Amniotic stem cell (primary cell): ENCODE measurements around the gene HNRNPA1.
"Not testable (repeated sequence)": the region's sequence is repeated elsewhere in the genome, so short reads cannot be mapped to it uniquely, and the experiment has no call there.

Experiments
- DNase-seq: peaks from one replicate; lab custom pipeline; 2025; lab: John Stamatoyannopoulos, UW

The HNRNPA1 gene

GRCh38 chr12:54299515-54300224 lies 19.1 kb downstream of the HNRNPA1 start:
- no peak for DNase-seq

GRCh38 chr12:54300225-54300731 lies 19.8 kb downstream of the HNRNPA1 start:
- DNase-seq: no peak

DNA sequence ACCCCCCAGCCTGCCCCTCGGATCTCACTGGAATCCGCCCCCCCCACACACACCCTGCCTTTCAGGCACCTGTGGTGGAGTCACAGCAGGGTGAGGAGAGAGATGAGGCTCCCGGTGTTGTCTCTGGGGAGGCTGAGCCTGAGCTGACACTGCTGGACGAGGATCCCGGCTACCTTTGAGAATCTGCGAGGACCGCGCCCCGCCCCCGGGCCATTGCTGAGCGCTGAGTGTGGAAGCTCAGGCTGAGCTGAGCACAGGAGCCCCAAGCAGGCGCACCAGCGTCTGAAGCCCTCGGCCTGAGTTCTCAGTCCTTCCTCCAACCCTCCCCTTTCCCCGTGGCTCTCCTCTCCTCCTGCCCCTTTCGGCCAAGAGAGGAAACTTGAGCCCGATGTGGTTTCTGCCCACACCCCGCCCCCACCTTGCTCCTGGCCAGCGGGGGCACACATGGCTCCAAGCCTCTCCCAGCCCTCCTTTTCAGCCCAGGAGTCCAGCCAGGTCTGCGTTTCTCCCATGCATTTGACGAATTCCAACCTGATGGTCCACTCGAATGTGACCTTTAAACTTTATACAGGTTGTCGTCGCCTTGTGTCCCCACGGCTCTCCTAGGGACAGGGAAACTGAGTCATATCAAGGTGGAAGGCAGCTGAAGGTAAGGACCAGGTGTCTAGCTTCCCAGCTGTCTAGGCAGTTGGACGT lies 20.4 kb downstream of the HNRNPA1 start, which contains the start of gene NFE2:
TSS of gene NFE2 (minus strand) at position 284 of the 696 bp plus-strand sequence. CDS start 5,767 bp downstream, outside the sequence.
- peak; percentile 41 for DNase-seq

DNA sequence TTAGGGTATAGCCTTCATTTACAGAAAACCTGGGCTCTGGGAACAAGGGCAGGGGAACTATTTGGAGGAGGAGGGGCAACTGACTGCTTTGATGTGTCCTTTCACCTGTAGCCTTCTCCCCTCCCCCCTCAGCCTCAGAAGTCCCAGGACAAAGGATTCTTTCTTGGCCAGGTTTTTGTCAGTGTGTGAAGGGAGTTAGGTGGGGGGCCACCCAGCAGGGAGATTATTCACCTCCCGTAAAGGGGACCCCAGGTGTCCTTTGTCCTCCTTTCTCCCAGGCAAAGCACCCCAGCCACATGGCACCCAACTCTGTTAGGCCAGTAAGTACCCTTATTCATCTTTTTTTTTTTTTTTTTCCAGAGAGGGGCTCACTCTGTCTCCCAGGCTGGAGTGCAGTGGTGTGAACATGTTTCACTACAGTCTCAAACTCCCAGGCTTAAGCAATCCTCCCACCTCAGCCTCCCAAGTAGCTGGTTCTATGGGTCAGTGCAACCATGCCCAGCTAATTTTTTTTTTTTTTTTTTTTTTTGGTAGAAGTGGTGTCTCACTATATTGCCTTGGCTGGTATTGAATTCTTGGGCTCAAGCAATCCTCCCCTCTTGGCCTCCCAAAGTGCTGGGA lies 21.0 kb downstream of the HNRNPA1 start:
- no peak for DNase-seq

DNA sequence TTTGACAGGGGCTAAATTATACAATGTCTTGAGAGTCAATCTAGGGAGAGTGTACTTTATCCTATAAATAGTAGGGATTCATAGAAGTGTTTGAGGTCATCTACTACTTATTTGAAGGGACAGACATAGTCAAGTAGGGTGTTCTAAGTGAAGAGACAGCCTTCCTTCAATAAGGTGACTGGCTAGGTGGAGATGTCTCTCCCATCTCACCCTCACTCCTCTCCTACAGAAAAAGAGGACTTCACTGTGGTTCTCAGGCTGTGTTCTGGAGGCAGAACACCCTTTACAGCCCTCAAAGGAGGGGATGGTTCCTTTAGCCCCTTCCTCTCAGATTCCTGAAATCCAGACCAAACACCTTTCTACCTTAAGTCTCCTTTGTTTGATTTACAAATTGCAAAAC lies 23.1 kb downstream of the HNRNPA1 start:
- no peak for DNase-seq

DNA sequence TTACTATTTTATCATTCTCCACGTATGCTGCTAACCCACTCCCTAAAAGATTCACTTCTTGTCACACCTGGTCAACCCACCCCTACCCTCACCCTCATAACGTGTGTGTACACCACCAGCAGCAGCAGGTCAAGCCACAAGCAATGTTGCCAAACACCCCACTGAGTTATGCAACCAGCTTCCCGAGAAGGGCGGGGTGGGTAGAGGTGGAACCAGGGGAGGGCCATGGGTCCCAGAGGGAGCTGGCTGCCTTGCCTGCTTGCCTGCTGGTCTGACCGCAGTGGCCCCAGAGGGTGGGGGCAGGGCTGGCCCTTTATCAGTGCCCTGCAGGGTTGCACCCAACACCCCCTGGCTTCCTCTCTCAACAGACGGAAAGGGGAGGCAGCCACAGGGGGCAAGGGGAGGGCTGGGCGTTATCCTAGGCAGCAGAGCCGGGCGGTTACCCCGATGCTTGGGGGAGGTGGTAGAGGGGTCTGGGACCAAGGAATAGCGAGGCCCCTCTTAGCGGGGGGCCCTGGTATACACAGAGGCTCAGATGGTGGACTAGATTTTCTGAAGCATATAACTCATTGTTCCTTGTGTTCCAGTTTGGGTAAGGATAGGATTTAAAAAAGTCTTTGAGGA lies 23.8 kb downstream of the HNRNPA1 start:
- DNase-seq: no peak

GRCh38 chr12:54306925-54307741 lies 26.6 kb downstream of the HNRNPA1 start:
- no peak for DNase-seq

DNA sequence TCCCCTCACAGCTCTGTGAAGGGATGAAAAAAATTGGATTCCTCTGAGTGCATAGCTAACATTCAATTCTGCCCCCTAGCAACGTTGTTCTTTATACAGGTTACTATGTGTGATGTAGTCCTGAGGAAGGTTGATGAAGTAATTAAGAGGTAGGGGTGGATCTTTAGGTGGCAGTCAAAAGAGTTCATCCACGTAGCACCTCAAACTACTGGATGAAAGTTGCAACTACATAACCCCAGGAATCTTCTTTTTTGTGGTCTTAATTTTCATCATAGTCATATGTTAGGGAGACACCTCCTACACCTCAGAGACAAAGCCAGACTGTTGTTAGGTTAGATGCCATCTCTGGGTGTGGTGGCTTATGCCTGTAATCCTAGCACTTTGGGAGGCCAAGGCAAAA lies 30.5 kb downstream of the HNRNPA1 start:
- DNase-seq: no peak

DNA sequence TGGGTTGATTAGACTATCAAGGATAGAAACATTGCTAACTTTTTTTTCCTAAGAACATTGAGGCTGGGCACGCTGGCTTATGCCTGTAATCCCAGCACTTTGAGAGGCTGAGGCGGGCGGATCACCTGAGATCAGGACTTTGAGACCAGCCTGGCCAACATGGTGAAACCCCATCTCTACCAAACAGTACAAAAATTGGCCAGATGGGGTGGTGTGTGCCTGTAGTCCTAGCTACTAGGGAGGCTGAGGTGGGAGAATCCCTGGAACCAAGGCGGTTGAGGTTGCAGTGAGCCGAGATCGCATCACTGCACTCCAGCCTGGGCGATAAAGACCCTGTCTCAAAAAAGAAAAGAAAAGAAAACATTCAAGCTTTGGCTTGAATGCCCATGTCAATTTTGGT lies 31.8 kb downstream of the HNRNPA1 start:
- DNase-seq: not testable (repeated sequence)

- DNase-seq: no peak
These were observed 40.8 kb downstream of the HNRNPA1 start for GRCh38 chr12:54321363-54321762.

GRCh38 chr12:54324617-54325441 lies 44.3 kb downstream of the HNRNPA1 start, which contains the start of gene COPZ1:
Gene COPZ1 (plus strand): TSS chr12:54325131. CDS start chr12:54325164, 33 bp downstream.
- peak; percentile 98 for DNase-seq

- DNase-seq: not testable (repeated sequence)
These were observed 45.0 kb downstream of the HNRNPA1 start for GRCh38 chr12:54325442-54326109.

DNA sequence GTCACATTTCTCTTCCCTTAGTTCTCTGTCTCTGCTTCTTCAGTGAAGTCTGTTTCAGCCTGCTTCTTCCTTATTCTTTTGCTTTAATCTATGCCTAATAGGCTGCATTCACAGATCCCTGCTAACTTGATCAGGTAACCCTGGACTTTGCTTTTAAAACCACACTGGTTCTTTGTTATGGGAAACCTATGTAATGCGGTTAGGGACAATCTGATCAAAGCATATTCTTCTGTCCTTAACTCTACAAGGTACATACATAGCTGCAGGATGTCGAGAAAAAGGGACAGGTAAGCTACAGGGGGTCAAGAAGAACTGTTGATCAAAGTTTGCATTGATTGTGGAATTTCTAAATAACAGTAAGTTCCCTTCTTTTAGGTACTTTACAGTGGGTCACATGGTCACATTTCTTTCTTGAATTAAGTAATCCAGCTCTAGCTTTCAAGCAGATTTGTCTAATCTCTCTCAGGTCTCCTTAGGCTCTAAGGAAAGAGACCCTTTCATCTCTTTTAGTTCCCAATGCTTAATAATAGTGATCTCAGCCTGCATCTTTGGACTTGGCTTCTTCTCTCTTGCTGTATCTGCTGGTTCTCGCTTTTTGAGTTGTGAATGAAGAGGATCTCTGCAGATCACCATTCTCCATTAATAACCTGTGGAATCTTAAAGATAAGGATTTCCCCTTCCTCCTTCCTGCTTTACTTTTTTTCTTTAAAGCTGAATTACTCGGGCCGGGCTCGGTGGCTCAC lies 48.2 kb downstream of the HNRNPA1 start:
- no peak for DNase-seq

DNA sequence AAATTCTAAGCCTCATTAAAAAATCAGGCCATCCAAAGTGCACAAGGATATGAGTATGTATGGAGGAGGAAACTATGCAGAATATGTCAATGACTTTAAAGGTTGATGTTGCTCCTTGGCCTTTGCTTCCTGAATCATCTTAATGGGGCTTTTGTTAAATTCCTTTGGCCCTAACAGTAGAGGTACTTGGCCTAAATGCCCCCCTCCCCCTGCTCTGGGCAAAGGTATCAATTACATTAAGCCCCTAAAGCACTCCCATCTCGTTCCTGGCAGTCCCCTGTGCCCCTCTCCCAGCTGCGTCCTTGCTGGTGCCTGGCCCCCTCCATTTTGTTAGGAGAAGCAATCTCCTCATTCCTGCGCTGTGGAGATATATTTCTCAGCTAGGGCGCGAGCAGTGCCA lies 49.2 kb downstream of the HNRNPA1 start:
- no peak for DNase-seq

GRCh38 chr12:54330442-54330841 lies 49.9 kb downstream of the HNRNPA1 start:
- DNase-seq: no peak

DNA sequence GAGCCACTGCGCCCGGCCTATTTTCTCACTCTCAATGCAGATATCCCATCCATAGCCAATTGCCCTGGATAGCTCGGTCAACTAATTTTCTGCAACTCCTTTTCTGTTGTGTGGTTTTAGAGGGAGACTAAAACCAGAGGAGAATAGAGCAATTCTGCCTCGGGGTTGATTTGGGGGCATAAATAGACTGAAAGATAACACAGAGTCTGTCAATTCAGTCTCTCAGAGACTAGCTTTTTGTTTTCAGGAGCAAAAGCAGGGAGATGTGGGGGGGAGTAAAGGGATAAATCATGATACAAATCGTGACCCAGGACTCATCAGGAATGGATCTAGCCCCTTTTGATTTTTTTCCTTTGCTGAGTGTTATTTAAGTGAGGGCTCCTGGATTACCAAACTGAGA lies 50.9 kb downstream of the HNRNPA1 start:
- DNase-seq: no peak

GRCh38 chr12:54333420-54334034 lies 53.0 kb downstream of the HNRNPA1 start:
- no peak for DNase-seq
